ENCODE data around the gene RAD51B. TPM values are rescaled to one million over a fixed set of nuclear protein-coding genes. Genes with fewer than 3 reads are reported as not detected.
"Not testable (repeated sequence)": the region's sequence is repeated elsewhere in the genome, so short reads cannot be mapped to it uniquely, and the experiment has no call there.

The RAD51B gene
- total and polyA plus RNA-seq, 2 donors (not counting 1 experiment from before 2014, with no cell fraction given) = 4.6 to 16.3 TPM

DNA sequence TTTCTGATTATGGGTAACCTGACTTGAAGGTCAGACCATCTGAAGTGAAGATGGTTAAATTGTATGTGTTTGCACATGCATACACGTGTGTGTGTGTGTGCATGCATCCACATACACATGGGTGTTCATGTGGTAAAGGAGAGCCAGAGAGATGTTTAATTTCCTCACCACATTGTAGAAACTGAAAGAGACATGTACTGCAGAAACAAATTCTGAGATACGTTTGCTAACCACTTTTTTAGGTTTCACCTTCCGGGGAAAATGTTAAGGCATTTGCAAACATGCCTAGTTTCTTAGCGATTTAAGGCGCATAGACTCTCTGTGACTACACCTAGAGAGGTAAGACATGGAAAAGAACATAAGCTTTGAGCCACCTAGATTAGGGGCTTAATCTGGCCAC lies 362.9 kb downstream of the RAD51B start:
- no peak overlapping the region for H3K9ac ChIP-seq (ENCODE audit: insufficient read depth, low read length)
- no peaks in the 10 kb centered on the region for H3K36me3 ChIP-seq (ENCODE audit: control insufficient read depth, insufficient read depth, low read length)
- no peak for DNase-seq (ENCODE audit: low read depth in 2 of 2)
- H4K20me1 ChIP-seq (ENCODE audit: control insufficient read depth, extremely low read depth, insufficient read depth, low read length) = no peaks in the 10 kb centered on the region
- H3K27me3 ChIP-seq (ENCODE audit: control insufficient read depth, insufficient read depth, low read length) = no peaks in the 10 kb centered on the region
- no peaks in the 10 kb centered on the region for H3K79me2 ChIP-seq (ENCODE audit: control insufficient read depth, insufficient read depth, low read length)
- no peak overlapping the region for H3K27ac ChIP-seq (ENCODE audit: insufficient read depth, low read length)
- no peak overlapping the region for H3K4me2 ChIP-seq (ENCODE audit: extremely low read depth, insufficient read depth, low read length)
- H3K4me3 ChIP-seq (replicated peaks in 1 of 4; ENCODE audit: control extremely low read depth in 1 of 4, insufficient read depth in 1 of 4, low read depth in 3 of 4, low read length in 4 of 4) = no peak overlapping the region
- H3K4me1 ChIP-seq (ENCODE audit: control insufficient read depth, extremely low read depth, insufficient read depth, low read length) = peaks cover 9% of the 10 kb centered on the region
- no peaks in the 10 kb centered on the region for H3K9me3 ChIP-seq (ENCODE audit: control insufficient read depth, insufficient read depth, low read depth, low read length)
- TF ChIP-seq EZH2 (IDR thresholded peaks at IDR 0.05; ENCODE audit: low read length, missing control alignments) = no peak
- TF ChIP-seq, protein P1, sequence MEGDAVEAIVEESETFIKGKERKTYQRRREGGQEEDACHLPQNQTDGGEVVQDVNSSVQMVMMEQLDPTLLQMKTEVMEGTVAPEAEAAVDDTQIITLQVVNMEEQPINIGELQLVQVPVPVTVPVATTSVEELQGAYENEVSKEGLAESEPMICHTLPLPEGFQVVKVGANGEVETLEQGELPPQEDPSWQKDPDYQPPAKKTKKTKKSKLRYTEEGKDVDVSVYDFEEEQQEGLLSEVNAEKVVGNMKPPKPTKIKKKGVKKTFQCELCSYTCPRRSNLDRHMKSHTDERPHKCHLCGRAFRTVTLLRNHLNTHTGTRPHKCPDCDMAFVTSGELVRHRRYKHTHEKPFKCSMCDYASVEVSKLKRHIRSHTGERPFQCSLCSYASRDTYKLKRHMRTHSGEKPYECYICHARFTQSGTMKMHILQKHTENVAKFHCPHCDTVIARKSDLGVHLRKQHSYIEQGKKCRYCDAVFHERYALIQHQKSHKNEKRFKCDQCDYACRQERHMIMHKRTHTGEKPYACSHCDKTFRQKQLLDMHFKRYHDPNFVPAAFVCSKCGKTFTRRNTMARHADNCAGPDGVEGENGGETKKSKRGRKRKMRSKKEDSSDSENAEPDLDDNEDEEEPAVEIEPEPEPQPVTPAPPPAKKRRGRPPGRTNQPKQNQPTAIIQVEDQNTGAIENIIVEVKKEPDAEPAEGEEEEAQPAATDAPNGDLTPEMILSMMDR (conservative IDR thresholded peaks at IDR 0.05 in 1 of 2, IDR thresholded peaks at IDR 0.05 in 1 of 2; ENCODE audit: low read depth in 1 of 2, low read length in 2 of 2) = no peak
- H2AFZ ChIP-seq (ENCODE audit: low read length) = no peak overlapping the region

DNA sequence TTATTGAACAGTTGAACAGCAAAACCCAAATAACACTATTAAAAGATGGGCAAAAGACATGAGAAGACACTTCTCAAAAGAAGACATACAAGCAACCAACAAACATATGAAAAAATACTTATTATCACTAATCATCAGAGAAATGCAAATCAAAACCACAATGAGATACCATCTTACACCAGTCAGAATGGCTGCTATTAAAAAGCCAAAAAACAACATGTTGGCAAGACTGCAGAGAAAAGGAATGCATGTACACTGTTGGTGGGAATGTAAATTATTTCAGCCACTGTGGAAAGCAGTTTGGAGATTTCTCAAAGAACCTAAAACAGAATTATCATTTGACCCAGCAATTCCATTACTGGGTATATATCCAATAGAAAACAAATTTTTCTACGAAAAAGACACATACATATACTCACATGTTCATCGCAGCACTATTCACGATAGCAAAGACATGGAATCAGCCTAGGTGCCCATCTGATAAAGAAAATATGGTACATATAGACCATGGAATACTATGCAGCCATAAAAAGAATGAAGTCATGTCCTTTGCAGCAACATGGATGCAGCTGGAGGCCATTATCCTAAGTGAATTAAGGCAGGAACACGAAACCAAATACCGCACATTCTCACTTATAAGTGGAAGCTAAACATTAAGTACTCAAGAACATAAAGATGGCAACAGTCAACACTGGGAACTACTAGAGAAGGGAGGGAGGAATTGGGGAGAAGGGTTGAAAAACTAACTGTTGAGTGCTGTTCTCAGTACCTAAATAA lies 367.1 kb downstream of the RAD51B start:
- not testable (repeated sequence) for H3K27me3 ChIP-seq (ENCODE audit: control insufficient read depth, insufficient read depth, low read length); H3K27ac ChIP-seq (ENCODE audit: insufficient read depth, low read length); H4K20me1 ChIP-seq (ENCODE audit: control insufficient read depth, extremely low read depth, insufficient read depth, low read length); H3K36me3 ChIP-seq (ENCODE audit: control insufficient read depth, insufficient read depth, low read length); H3K9me3 ChIP-seq (ENCODE audit: control insufficient read depth, insufficient read depth, low read depth, low read length); H3K4me2 ChIP-seq (ENCODE audit: extremely low read depth, insufficient read depth, low read length); H3K9ac ChIP-seq (ENCODE audit: insufficient read depth, low read length); H3K79me2 ChIP-seq (ENCODE audit: control insufficient read depth, insufficient read depth, low read length); H3K4me3 ChIP-seq (replicated peaks in 1 of 4; ENCODE audit: control extremely low read depth in 1 of 4, insufficient read depth in 1 of 4, low read depth in 3 of 4, low read length in 4 of 4); H3K4me1 ChIP-seq (ENCODE audit: control insufficient read depth, extremely low read depth, insufficient read depth, low read length); H2AFZ ChIP-seq (ENCODE audit: low read length)
- peak in 1 of 2 donors; percentile 88 for DNase-seq (ENCODE audit: low read depth in 2 of 2)

DNA sequence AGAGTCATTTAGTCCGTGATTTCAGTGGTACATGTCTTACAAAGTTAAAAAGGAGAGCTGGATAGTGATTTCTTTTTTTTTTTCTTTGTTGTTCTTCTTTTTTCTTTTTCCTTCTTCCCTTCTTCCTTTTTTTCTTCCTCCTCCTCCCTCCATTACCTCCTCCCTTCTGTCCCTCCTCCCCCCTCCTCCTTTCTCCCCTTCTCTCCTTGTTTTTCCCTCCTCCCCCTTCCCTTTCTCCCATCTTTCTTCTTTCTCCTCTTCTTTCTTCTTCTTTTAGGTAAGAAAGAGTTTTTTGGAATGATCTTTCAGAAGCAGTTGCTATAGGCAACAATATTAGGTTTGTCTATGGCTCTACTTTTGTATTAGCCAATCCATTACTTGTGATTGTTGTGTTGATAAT lies 368.6 kb downstream of the RAD51B start:
- Histone ChIP-seq H3K9me3 (ENCODE audit: control insufficient read depth, insufficient read depth, low read depth, low read length) (no peaks in the 10 kb centered on the region), H3K4me1 (ENCODE audit: control insufficient read depth, extremely low read depth, insufficient read depth, low read length) (no peaks in the 10 kb centered on the region), H3K27ac (ENCODE audit: insufficient read depth, low read length) (no peak overlapping the region), H3K9ac (ENCODE audit: insufficient read depth, low read length) (no peak overlapping the region), H3K4me3 (replicated peaks in 1 of 4; ENCODE audit: control extremely low read depth in 1 of 4, insufficient read depth in 1 of 4, low read depth in 3 of 4, low read length in 4 of 4) (no peak overlapping the region), H2AFZ (ENCODE audit: low read length) (no peak overlapping the region), H3K79me2 (ENCODE audit: control insufficient read depth, insufficient read depth, low read length) (no peaks in the 10 kb centered on the region), H3K36me3 (ENCODE audit: control insufficient read depth, insufficient read depth, low read length) (no peaks in the 10 kb centered on the region), H3K4me2 (ENCODE audit: extremely low read depth, insufficient read depth, low read length) (no peak overlapping the region), H4K20me1 (ENCODE audit: control insufficient read depth, extremely low read depth, insufficient read depth, low read length) (no peaks in the 10 kb centered on the region), H3K27me3 (ENCODE audit: control insufficient read depth, insufficient read depth, low read length) (no peaks in the 10 kb centered on the region)
- no peak for DNase-seq (ENCODE audit: low read depth in 2 of 2)
- no peak for TF ChIP-seq EZH2 (IDR thresholded peaks at IDR 0.05; ENCODE audit: low read length, missing control alignments)
- TF ChIP-seq, protein P1 (conservative IDR thresholded peaks at IDR 0.05 in 1 of 2, IDR thresholded peaks at IDR 0.05 in 1 of 2; ENCODE audit: low read depth in 1 of 2, low read length in 2 of 2) = no peak
